Panc1 (cell line): ENCODE results near the gene DDX25. TPM values are rescaled to one million over a fixed set of nuclear protein-coding genes. Genes with fewer than 3 reads are reported as not detected.
A peak's percentile ranks its signal among the peaks of the same experiment; 100 is the strongest.

Experiments
- ATAC-seq: fragments of 200-7000 bp; cut with Tn5 transposase; 2 replicates; pipeline ENCODE4 v1.9.1; 2020; ENCODE audit warnings: mild to moderate bottlenecking, moderate library complexity
- BruUV-seq: library from RNA; stranded (reverse); fragments of 400-500 nt; replicated peaks from 2 replicates; lab custom pipeline; 2021; lab: Mats Ljungman, UMichigan
- CTCF ChIA-PET: fragments of 300-600 bp; sonication (Branson Sonifier 250); formaldehyde crosslinking; loops from one replicate; lab custom pipeline; 2022; ENCODE audit warnings: antibody characterized with exemption; lab: Charles Lee
- POLR2A ChIA-PET: fragments of 300-600 bp; sonication (Branson Sonifier 250); formaldehyde crosslinking; loops from one replicate; lab custom pipeline; 2022; ENCODE audit warnings: antibody characterized with exemption; lab: Charles Lee
- DNase-seq: peaks from one replicate; pipeline ENCODE4 v3.0.0-alpha.2; 2010; ENCODE audit warnings: low read depth, low spot score
- H3K27ac ChIP-seq: 2 replicates; pipeline ENCODE4 v1.5.1; 2011; ENCODE audit warnings: mild to moderate bottlenecking, low read length, inconsistent platforms
- H3K27me3 ChIP-seq: fragments of 200-500 bp; sonication (Bioruptor generic); 2 replicates; pipeline ENCODE4 v1.6.0; 2014; ENCODE audit warnings: low read length, inconsistent platforms; ENCODE audit not compliant: control insufficient read depth, insufficient read depth
- H3K36me3 ChIP-seq: fragments of 200-500 bp; sonication (Bioruptor generic); 2 replicates; pipeline ENCODE4 v1.5.1; 2014; ENCODE audit warnings: inconsistent platforms, mild to moderate bottlenecking, low read length, moderate library complexity; ENCODE audit not compliant: control insufficient read depth, insufficient read depth
- H3K4me1 ChIP-seq: 2 replicates; pipeline ENCODE4 v1.5.1; 2011; ENCODE audit warnings: inconsistent platforms, mild to moderate bottlenecking, low read length, moderate library complexity; ENCODE audit not compliant: control insufficient read depth, insufficient read depth
- H3K4me3 ChIP-seq, 2 experiments: 2 replicates each; pipeline ENCODE4 v1.5.1; 2011 to 2012; ENCODE audit warnings: low read depth in 2 of 2, low read length in 2 of 2, mild to moderate bottlenecking in 2 of 2, inconsistent platforms in 1 of 2, moderate library complexity in 1 of 2
- H3K9me3 ChIP-seq: fragments of 200-500 bp; sonication (Bioruptor generic); 2 replicates; pipeline ENCODE4 v1.5.1; 2014; ENCODE audit warnings: low read depth, mild to moderate bottlenecking, inconsistent platforms, low read length, moderate library complexity; ENCODE audit not compliant: control insufficient read depth, insufficient read depth
- POLR2AphosphoS5 ChIP-seq: IDR thresholded peaks from 2 replicates; pipeline ENCODE4 v1.6.1; 2012; ENCODE audit warnings: mild to moderate bottlenecking, low read depth, low read length, moderate library complexity
- SIN3A ChIP-seq: IDR thresholded peaks from 2 replicates; pipeline ENCODE4 v1.6.1; 2012; ENCODE audit warnings: low read depth, mild to moderate bottlenecking, low read length, moderate library complexity, borderline replicate concordance; ENCODE audit not compliant: insufficient read depth
- TCF7L2 ChIP-seq: IDR thresholded peaks from 2 replicates; pipeline ENCODE4 v1.6.1; 2011; ENCODE audit warnings: mild to moderate bottlenecking, low read depth, low read length, inconsistent platforms
- in situ Hi-C: cut with HindIII; loops from 2 replicates; pipeline ENCODE4 v1.10.0; 2016; ENCODE audit warnings: low sequenced_read_pairs, low pct_unique_long_range_greater_than_20kb
- intact Hi-C: fragments of 100-400 bp; cut with micrococcal nuclease; formaldehyde crosslinking; loops from one replicate; pipeline ENCODE4 v1.10.0; 2022; ENCODE audit not compliant: unreplicated experiment
- total RNA-seq: library from RNA; stranded (reverse); gene quantifications from one replicate; pipeline ENCODE4 v1.2.1, GENCODE V29; 2021; ENCODE audit not compliant: unreplicated experiment
- TF ChIP-seq, protein P1 (sequence below), 2 experiments: IDR thresholded peaks; 2 replicates each; pipeline ENCODE4 v1.6.1; 2011 to 2012; ENCODE audit warnings: low read depth in 2 of 2, control low read depth in 1 of 2, low read length in 1 of 2, mild to moderate bottlenecking in 1 of 2, moderate library complexity in 1 of 2; ENCODE audit not compliant: insufficient read depth in 1 of 2
- TF ChIP-seq, protein P2 (sequence below): fragments of 450-650 bp; IDR thresholded peaks from 2 replicates; pipeline ENCODE4 v1.5.1; 2017; ENCODE audit warnings: mild to moderate bottlenecking

The DDX25 gene
- total RNA-seq, 1 experiment from 2014 or later, result 0.15 TPM

DNA sequence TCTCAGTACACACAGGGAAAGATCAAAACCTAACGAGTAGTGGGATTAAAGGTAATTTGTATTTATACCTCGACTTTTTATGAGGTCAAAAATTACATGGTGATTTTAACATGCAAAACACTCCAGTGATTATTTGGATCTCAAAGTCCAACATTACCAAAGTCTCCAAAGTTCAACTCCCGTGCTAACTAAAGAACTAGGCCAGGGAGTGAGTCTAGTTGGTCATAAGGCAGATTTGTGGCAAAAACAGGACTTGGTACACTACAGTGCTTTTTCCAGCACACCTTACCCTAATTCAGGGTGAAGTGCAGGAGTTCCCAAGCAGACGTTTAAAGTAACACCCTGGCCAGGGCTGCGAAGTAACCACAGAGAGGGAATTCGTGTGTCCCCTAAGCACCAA, 2.4 kb upstream of the DDX25 start:
- Histone ChIP-seq H3K4me3 (peak overlapping the region; percentile 87 to 97), H3K36me3 (peaks cover 26% of the 10 kb centered on the region), H3K27ac (peak overlapping the region; percentile 85), H3K9me3 (no peaks in the 10 kb centered on the region), H3K27me3 (peaks cover 13% of the 10 kb centered on the region), H3K4me1 (peaks cover 9% of the 10 kb centered on the region; the same call in 1 of the 2 replicates)
- no TSS peak for BruUV-seq
- ATAC-seq (peak; percentile 35), DNase-seq (no peak)
- TF ChIP-seq, protein P1, sequence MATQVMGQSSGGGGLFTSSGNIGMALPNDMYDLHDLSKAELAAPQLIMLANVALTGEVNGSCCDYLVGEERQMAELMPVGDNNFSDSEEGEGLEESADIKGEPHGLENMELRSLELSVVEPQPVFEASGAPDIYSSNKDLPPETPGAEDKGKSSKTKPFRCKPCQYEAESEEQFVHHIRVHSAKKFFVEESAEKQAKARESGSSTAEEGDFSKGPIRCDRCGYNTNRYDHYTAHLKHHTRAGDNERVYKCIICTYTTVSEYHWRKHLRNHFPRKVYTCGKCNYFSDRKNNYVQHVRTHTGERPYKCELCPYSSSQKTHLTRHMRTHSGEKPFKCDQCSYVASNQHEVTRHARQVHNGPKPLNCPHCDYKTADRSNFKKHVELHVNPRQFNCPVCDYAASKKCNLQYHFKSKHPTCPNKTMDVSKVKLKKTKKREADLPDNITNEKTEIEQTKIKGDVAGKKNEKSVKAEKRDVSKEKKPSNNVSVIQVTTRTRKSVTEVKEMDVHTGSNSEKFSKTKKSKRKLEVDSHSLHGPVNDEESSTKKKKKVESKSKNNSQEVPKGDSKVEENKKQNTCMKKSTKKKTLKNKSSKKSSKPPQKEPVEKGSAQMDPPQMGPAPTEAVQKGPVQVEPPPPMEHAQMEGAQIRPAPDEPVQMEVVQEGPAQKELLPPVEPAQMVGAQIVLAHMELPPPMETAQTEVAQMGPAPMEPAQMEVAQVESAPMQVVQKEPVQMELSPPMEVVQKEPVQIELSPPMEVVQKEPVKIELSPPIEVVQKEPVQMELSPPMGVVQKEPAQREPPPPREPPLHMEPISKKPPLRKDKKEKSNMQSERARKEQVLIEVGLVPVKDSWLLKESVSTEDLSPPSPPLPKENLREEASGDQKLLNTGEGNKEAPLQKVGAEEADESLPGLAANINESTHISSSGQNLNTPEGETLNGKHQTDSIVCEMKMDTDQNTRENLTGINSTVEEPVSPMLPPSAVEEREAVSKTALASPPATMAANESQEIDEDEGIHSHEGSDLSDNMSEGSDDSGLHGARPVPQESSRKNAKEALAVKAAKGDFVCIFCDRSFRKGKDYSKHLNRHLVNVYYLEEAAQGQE (IDR thresholded peaks at IDR 0.05; ENCODE audit: insufficient read depth in 1 of 2, low read depth in 2 of 2, low read length in 1 of 2), result no peak
- TF ChIP-seq TCF7L2, result no peak
- TF ChIP-seq POLR2AphosphoS5, result peak; percentile 36; the same call in 1 of the 2 replicates
- TF ChIP-seq, protein P2, sequence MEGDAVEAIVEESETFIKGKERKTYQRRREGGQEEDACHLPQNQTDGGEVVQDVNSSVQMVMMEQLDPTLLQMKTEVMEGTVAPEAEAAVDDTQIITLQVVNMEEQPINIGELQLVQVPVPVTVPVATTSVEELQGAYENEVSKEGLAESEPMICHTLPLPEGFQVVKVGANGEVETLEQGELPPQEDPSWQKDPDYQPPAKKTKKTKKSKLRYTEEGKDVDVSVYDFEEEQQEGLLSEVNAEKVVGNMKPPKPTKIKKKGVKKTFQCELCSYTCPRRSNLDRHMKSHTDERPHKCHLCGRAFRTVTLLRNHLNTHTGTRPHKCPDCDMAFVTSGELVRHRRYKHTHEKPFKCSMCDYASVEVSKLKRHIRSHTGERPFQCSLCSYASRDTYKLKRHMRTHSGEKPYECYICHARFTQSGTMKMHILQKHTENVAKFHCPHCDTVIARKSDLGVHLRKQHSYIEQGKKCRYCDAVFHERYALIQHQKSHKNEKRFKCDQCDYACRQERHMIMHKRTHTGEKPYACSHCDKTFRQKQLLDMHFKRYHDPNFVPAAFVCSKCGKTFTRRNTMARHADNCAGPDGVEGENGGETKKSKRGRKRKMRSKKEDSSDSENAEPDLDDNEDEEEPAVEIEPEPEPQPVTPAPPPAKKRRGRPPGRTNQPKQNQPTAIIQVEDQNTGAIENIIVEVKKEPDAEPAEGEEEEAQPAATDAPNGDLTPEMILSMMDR, result no peak
- no peak for TF ChIP-seq SIN3A
- in situ Hi-C loops (loop anchor here (25.0 kb wide), 1 partner anchor 185 kb away; no protein-coding TSS in a partner anchor), intact Hi-C loops (no loop called here)
- ChIA-PET CTCF (no interaction called here), POLR2A (no interaction called here)

DNA sequence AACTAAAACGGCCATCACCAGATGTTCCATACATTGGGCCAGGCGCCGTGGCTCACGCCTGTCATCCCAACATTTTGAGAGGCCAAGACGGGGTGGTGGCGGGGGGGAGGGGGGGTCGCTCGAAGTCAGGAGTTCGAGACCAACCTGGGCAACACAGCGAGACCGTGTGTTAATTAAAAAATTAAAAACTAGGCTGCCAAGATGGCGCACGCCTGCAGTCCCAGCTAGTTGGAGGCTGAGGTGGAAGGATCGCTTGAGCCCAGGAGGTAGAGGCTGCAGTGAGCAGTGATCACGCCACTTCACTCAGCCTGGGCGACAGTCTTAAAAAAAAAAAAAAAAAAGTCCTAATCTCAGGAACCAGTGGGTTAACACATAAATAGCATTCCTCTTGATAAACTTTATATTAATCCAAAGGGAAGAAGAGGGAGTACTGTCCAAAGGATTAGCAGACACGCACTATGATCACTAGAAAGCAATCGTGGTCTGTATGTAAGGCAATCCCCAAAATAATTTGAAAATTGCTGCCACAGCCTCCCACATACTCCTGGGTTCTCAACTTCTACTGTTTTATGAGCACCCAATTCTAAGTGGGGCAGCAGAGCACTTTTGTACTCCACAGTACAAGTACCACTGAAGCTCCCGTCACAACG, 1.9 kb upstream of the DDX25 start:
- in situ Hi-C loops, result loop anchor here (25.0 kb wide), 1 partner anchor 185 kb away; no protein-coding TSS in a partner anchor

More for the DNA sequence above, 1.9 kb upstream of the DDX25 start:
- Histone ChIP-seq H3K9me3 (no peaks in the 10 kb centered on the region), H3K27ac (peak overlapping the region; percentile 99), H3K4me3 (peak overlapping the region; percentile 87 to 97), H3K4me1 (peaks cover 9% of the 10 kb centered on the region; the same call in 1 of the 2 replicates), H3K36me3 (peaks cover 21% of the 10 kb centered on the region), H3K27me3 (peaks cover 14% of the 10 kb centered on the region)
- ChIA-PET POLR2A (interaction anchor here (0.5 to 1.4 kb wide), 5 partner anchors 8 to 151 kb away, joined by 3 to 11 read pairs (median 4); partner anchors contain the start of gene HYLS1), CTCF (no interaction called here)
- BruUV-seq, result TSS peak; percentile 95
- intact Hi-C loops, result no loop called here
- TF ChIP-seq SIN3A, result no peak
- TF ChIP-seq, protein P2, result no peak
- no peak for TF ChIP-seq TCF7L2
- TF ChIP-seq POLR2AphosphoS5, result no peak
- TF ChIP-seq, protein P1 (IDR thresholded peaks at IDR 0.05; ENCODE audit: insufficient read depth in 1 of 2, low read depth in 2 of 2, low read length in 1 of 2), result no peak
- peak; percentile 62 for ATAC-seq
- no peak for DNase-seq
